T-cell (primary cell): Measurements from ENCODE around the gene DHCR24. TPM values are rescaled to one million over a fixed set of nuclear protein-coding genes. Genes with fewer than 3 reads are reported as not detected.

ENCODE experiments used
- ATAC-seq, 4 experiments: fragments of 200-7000 bp in 3 of 4; fragments of 150-1000 bp in 1 of 4; cut with Tn5 transposase; replicated peaks in 1 of 4; 1 replicate in 3 of 4; 2 replicates in 1 of 4; pipeline ENCODE4 v1.10.0; 2021; ENCODE audit warnings: moderate library complexity in 3 of 4, mild to moderate bottlenecking in 2 of 4, moderate number of reproducible peaks in 1 of 4
- CTCF ChIA-PET, 2 donors: fragments of 300-600 bp; sonication (Branson Sonifier 250); formaldehyde crosslinking; loops; one replicate each; lab custom pipeline; 2022; ENCODE audit warnings: antibody characterized with exemption in 2 of 2; lab: Charles Lee
- POLR2A ChIA-PET, 2 donors: fragments of 300-600 bp; sonication (Branson Sonifier 250); formaldehyde crosslinking; loops; one replicate each; lab custom pipeline; 2022; ENCODE audit warnings: antibody characterized with exemption in 2 of 2; lab: Charles Lee
- DNase-seq, 35 experiments: peaks; one replicate each; pipeline versions ENCODE4 v3.0.0 to v3.0.0-alpha.2; 2013 to 2023
- H3K27ac ChIP-seq: one replicate; pipeline ENCODE4 v1.5.1; 2013; ENCODE audit warnings: low read length
- H3K27me3 ChIP-seq, 2 experiments: replicated peaks in 1 of 2; 1 replicate in 1 of 2; 2 replicates in 1 of 2; pipeline versions ENCODE4 v1.6.1 to v1.7.0; 2013; ENCODE audit warnings: low read length in 1 of 2, mixed read lengths in 1 of 2; ENCODE audit not compliant: control insufficient read depth in 2 of 2, insufficient read depth in 2 of 2; ENCODE audit errors: extremely low read depth in 1 of 2
- H3K36me3 ChIP-seq, 2 donors: 1 replicate in 1 of 2; 2 replicates in 1 of 2; pipeline versions ENCODE4 v1.6.1 to v1.7.0; 2013; ENCODE audit warnings: low read length in 1 of 2; ENCODE audit not compliant: control insufficient read depth in 2 of 2, insufficient read depth in 1 of 2; ENCODE audit errors: extremely low read depth in 1 of 2
- H3K4me1 ChIP-seq, 2 experiments: 1 replicate in 1 of 2; 2 replicates in 1 of 2; pipeline versions ENCODE4 v1.6.1 to v1.7.0; 2013; ENCODE audit warnings: low read length in 2 of 2, mixed read lengths in 1 of 2; ENCODE audit not compliant: insufficient read depth in 2 of 2, control insufficient read depth in 1 of 2; ENCODE audit errors: extremely low read depth in 1 of 2
- H3K4me3 ChIP-seq, 2 donors: 1 replicate in 1 of 2; 2 replicates in 1 of 2; pipeline versions ENCODE4 v1.5.1 to v1.7.0; 2013; ENCODE audit warnings: mild to moderate bottlenecking in 2 of 2, low read length in 1 of 2, moderate library complexity in 1 of 2; ENCODE audit not compliant: control insufficient read depth in 1 of 2; ENCODE audit errors: extremely low read depth in 1 of 2
- H3K9me3 ChIP-seq: 2 replicates; pipeline ENCODE4 v1.7.0; 2013
- H3K27ac Mint-ChIP-seq, 2 donors: one replicate each; pipeline ENCODE4 v1.8.0; 2020 to 2021; ENCODE audit warnings: mild to moderate bottlenecking in 2 of 2, mixed read lengths in 2 of 2
- H3K27me3 Mint-ChIP-seq, 2 donors: one replicate each; pipeline ENCODE4 v1.8.0; 2021 to 2022; ENCODE audit warnings: mixed read lengths in 2 of 2
- H3K36me3 Mint-ChIP-seq: one replicate; pipeline ENCODE4 v1.8.0; 2021; ENCODE audit warnings: mixed read lengths
- H3K4me1 Mint-ChIP-seq, 3 donors: one replicate each; pipeline ENCODE4 v1.8.0; 2020 to 2022; ENCODE audit warnings: mixed read lengths in 3 of 3, mild to moderate bottlenecking in 1 of 3
- H3K4me3 Mint-ChIP-seq, 3 donors: one replicate each; pipeline ENCODE4 v1.8.0; 2020 to 2022; ENCODE audit warnings: mild to moderate bottlenecking in 3 of 3, mixed read lengths in 3 of 3, moderate library complexity in 3 of 3
- H3K9me3 Mint-ChIP-seq, 3 donors: one replicate each; pipeline ENCODE4 v1.8.0; 2020 to 2022; ENCODE audit warnings: mixed read lengths in 3 of 3
- WGBS: methylation state at CpG from one replicate; pipeline ENCODE4 v1.1.5; 2013; ENCODE audit warnings: missing lambda C conversion rate; ENCODE audit not compliant: insufficient coverage; 5-methylcytosine and 5-hydroxymethylcytosine counted together
- total RNA-seq, 35 experiments: library from RNA in 6 of 35; stranded (reverse) in 6 of 35; fragments of 120-200 nt in 1 of 35; gene quantifications; one replicate each; pipeline versions ENCODE4 v1.2.1 to v1.2.4 and lab custom pipeline; 2013 to 2026

The DHCR24 gene
- total RNA-seq, 5 donors from 2014 or later (not counting 1 experiment from before 2014, with no cell fraction given): 4.5 to 19.9 (median 10.7) TPM

GRCh38 chr1:54876814-54877213 lies 10.2 kb downstream of the DHCR24 start:
- peaks cover 25% of the 10 kb centered on the region for H3K36me3 Mint-ChIP-seq

GRCh38 chr1:54875000-54875399 lies 12.0 kb downstream of the DHCR24 start:
- peaks cover 5 to 7% of the 10 kb centered on the region in 2 donors for H3K36me3 ChIP-seq
- H3K4me1 ChIP-seq: no peaks in the 10 kb centered on the region
- Mint-ChIP-seq H3K4me1 (no peaks in the 10 kb centered on the region), H3K36me3 (peaks cover 24% of the 10 kb centered on the region), H3K27me3 (no peaks in the 10 kb centered on the region), H3K9me3 (no peaks in the 10 kb centered on the region), H3K4me3 (no peak overlapping the region), H3K27ac (no peak overlapping the region)
- ATAC-seq: no peak
- H3K27me3 ChIP-seq: no peaks in the 10 kb centered on the region
- CTCF ChIA-PET: no interaction called here
- no peak for DNase-seq
- POLR2A ChIA-PET: no interaction called here
- no peak overlapping the region for H3K4me3 ChIP-seq
- 100% methylated on average over 5 of the region's 5 CpGs for WGBS
- H3K9me3 ChIP-seq: no peaks in the 10 kb centered on the region
- no peak overlapping the region for H3K27ac ChIP-seq

More at GRCh38 chr1:54876814-54877213, 10.2 kb downstream of the DHCR24 start:
- Mint-ChIP-seq H3K27ac (no peak overlapping the region), H3K4me1 (no peaks in the 10 kb centered on the region), H3K9me3 (no peaks in the 10 kb centered on the region), H3K4me3 (no peak overlapping the region), H3K27me3 (no peaks in the 10 kb centered on the region)
- CTCF ChIA-PET: no interaction called here
- POLR2A ChIA-PET: no interaction called here
- no peaks in the 10 kb centered on the region for H3K9me3 ChIP-seq
- no peaks in the 10 kb centered on the region for H3K27me3 ChIP-seq
- no peak for DNase-seq
- H3K4me3 ChIP-seq: no peak overlapping the region
- no CpG with 5 or more reads among the region's 5 CpGs for WGBS
- H3K4me1 ChIP-seq: no peaks in the 10 kb centered on the region
- H3K27ac ChIP-seq: no peak overlapping the region
- H3K36me3 ChIP-seq: peaks cover 0 to 7% of the 10 kb centered on the region in 2 donors
- ATAC-seq: no peak

- Histone ChIP-seq H3K27ac (no peak overlapping the region), H3K4me3 (no peak overlapping the region), H3K36me3 (peaks cover 5 to 7% of the 10 kb centered on the region in 2 donors), H3K9me3 (no peaks in the 10 kb centered on the region), H3K4me1 (no peaks in the 10 kb centered on the region), H3K27me3 (no peaks in the 10 kb centered on the region)
- WGBS: no CpG with 5 or more reads among the region's 3 CpGs
- no peaks in the 10 kb centered on the region for H3K27me3 Mint-ChIP-seq
- ChIA-PET CTCF (no interaction called here), POLR2A (no interaction called here)
- no peak overlapping the region for H3K27ac Mint-ChIP-seq
- DNase-seq (no peak), ATAC-seq (no peak)
- H3K4me1 Mint-ChIP-seq: no peaks in the 10 kb centered on the region
- H3K9me3 Mint-ChIP-seq: no peaks in the 10 kb centered on the region
- H3K36me3 Mint-ChIP-seq: peaks cover 19% of the 10 kb centered on the region
- H3K4me3 Mint-ChIP-seq: no peak overlapping the region
These were observed 12.7 kb downstream of the DHCR24 start for GRCh38 chr1:54874079-54874830.

GRCh38 chr1:54872036-54872331 lies 15.0 kb downstream of the DHCR24 start:
- WGBS: 91% methylated on average over 3 of the region's 5 CpGs
- Histone ChIP-seq H3K27me3 (no peaks in the 10 kb centered on the region), H3K9me3 (no peaks in the 10 kb centered on the region), H3K36me3 (peaks cover 5 to 7% of the 10 kb centered on the region in 2 donors), H3K4me1 (no peaks in the 10 kb centered on the region), H3K4me3 (no peak overlapping the region), H3K27ac (no peak overlapping the region)
- H3K4me1 Mint-ChIP-seq: no peaks in the 10 kb centered on the region
- H3K4me3 Mint-ChIP-seq: no peak overlapping the region
- H3K27me3 Mint-ChIP-seq: no peaks in the 10 kb centered on the region
- CTCF ChIA-PET: no interaction called here
- H3K9me3 Mint-ChIP-seq: no peaks in the 10 kb centered on the region
- no peak for DNase-seq
- ATAC-seq: no peak
- POLR2A ChIA-PET: no interaction called here
- H3K36me3 Mint-ChIP-seq: peaks cover 19% of the 10 kb centered on the region
- H3K27ac Mint-ChIP-seq: no peak overlapping the region

- Histone ChIP-seq H3K27me3 (no peaks in the 10 kb centered on the region), H3K9me3 (no peaks in the 10 kb centered on the region), H3K4me1 (no peaks in the 10 kb centered on the region), H3K4me3 (no peak overlapping the region), H3K36me3 (peaks cover 5 to 7% of the 10 kb centered on the region in 2 donors), H3K27ac (no peak overlapping the region)
- WGBS: 91% methylated on average over 12 of the region's 16 CpGs
- Mint-ChIP-seq H3K9me3 (no peaks in the 10 kb centered on the region), H3K27ac (no peak overlapping the region), H3K36me3 (peaks cover 14% of the 10 kb centered on the region), H3K4me1 (no peaks in the 10 kb centered on the region), H3K4me3 (no peak overlapping the region), H3K27me3 (no peaks in the 10 kb centered on the region)
- ChIA-PET POLR2A (no interaction called here), CTCF (no interaction called here)
- DNase-seq: no peak
- ATAC-seq: no peak
These were observed 15.5 kb downstream of the DHCR24 start for GRCh38 chr1:54871275-54872035.

- WGBS: no CpG with 5 or more reads among the region's 2 CpGs
- Mint-ChIP-seq H3K9me3 (no peaks in the 10 kb centered on the region), H3K36me3 (peaks cover 14% of the 10 kb centered on the region)
These were observed 16.1 kb downstream of the DHCR24 start for GRCh38 chr1:54870869-54871268.

More at GRCh38 chr1:54870869-54871268, 16.1 kb downstream of the DHCR24 start:
- peaks cover 5 to 7% of the 10 kb centered on the region in 2 donors for H3K36me3 ChIP-seq
- Mint-ChIP-seq H3K27ac (no peak overlapping the region), H3K4me1 (no peaks in the 10 kb centered on the region), H3K27me3 (no peaks in the 10 kb centered on the region), H3K4me3 (no peak overlapping the region)
- ATAC-seq (no peak), DNase-seq (no peak)
- ChIA-PET POLR2A (no interaction called here), CTCF (no interaction called here)
- H3K9me3 ChIP-seq: no peaks in the 10 kb centered on the region
- no peaks in the 10 kb centered on the region for H3K27me3 ChIP-seq
- no peaks in the 10 kb centered on the region for H3K4me1 ChIP-seq
- H3K27ac ChIP-seq: no peak overlapping the region
- no peak overlapping the region for H3K4me3 ChIP-seq
